GM23338 (cell line): ENCODE measurements around the gene C17orf114.

Source experiments
- ATAC-seq: fragments of 200-7000 bp; cut with Tn5 transposase; 3 replicates; pipeline ENCODE4 v1.9.1; 2020
- DNase-seq: peaks from one replicate; pipeline ENCODE4 v3.0.0-alpha.2; 2015; ENCODE audit warnings: low spot score
- H2AFZ ChIP-seq: fragments of 200-600 bp; sonication (generic); 2 replicates; pipeline ENCODE4 v1.8.0; 2016; ENCODE audit warnings: antibody characterized with exemption, mild to moderate bottlenecking, moderate library complexity
- H3F3A ChIP-seq: fragments of 200-600 bp; sonication (generic); replicated peaks from 2 replicates; pipeline ENCODE4 v1.8.0; 2017; ENCODE audit warnings: antibody characterized with exemption, mixed run types, low read depth
- H3K27ac ChIP-seq: fragments of 200-600 bp; sonication (generic); 2 replicates; pipeline ENCODE4 v1.6.1; 2016; ENCODE audit warnings: low read depth
- H3K27me3 ChIP-seq: fragments of 200-600 bp; sonication (generic); 2 replicates; pipeline ENCODE4 v1.8.0; 2016; ENCODE audit warnings: mild to moderate bottlenecking, mixed run types, moderate library complexity; ENCODE audit not compliant: insufficient read depth
- H3K36me3 ChIP-seq: fragments of 200-600 bp; sonication (generic); 2 replicates; pipeline ENCODE4 v1.8.0; 2016; ENCODE audit warnings: mild to moderate bottlenecking; ENCODE audit not compliant: insufficient read depth
- H3K4me1 ChIP-seq: fragments of 200-600 bp; sonication (generic); 2 replicates; pipeline ENCODE4 v1.8.0; 2016; ENCODE audit warnings: mild to moderate bottlenecking, moderate library complexity; ENCODE audit not compliant: insufficient read depth
- H3K4me2 ChIP-seq: fragments of 200-600 bp; sonication (generic); 2 replicates; pipeline ENCODE4 v1.7.1; 2017; ENCODE audit warnings: mixed run types
- H3K4me3 ChIP-seq: fragments of 200-600 bp; sonication (generic); 2 replicates; pipeline ENCODE4 v1.6.1; 2016; ENCODE audit warnings: mixed run types
- H3K79me2 ChIP-seq: fragments of 200-600 bp; sonication (generic); replicated peaks from 2 replicates; pipeline ENCODE4 v1.8.0; 2017; ENCODE audit warnings: mild to moderate bottlenecking; ENCODE audit not compliant: insufficient read depth
- H3K9me2 ChIP-seq: fragments of 200-600 bp; sonication (generic); 2 replicates; pipeline ENCODE4 v1.8.0; 2017; ENCODE audit not compliant: insufficient read depth
- H4K20me1 ChIP-seq: fragments of 200-600 bp; sonication (generic); replicated peaks from 2 replicates; pipeline ENCODE4 v1.8.0; 2017; ENCODE audit warnings: mild to moderate bottlenecking; ENCODE audit not compliant: insufficient read depth
- H3K27ac Mint-ChIP-seq: 2 replicates; pipeline ENCODE4 v1.8.0; 2020; ENCODE audit warnings: inconsistent platforms, mild to moderate bottlenecking, moderate library complexity, mixed read lengths
- H3K27me3 Mint-ChIP-seq: 3 replicates; pipeline ENCODE4 v1.8.0; 2022; ENCODE audit warnings: low read depth, mild to moderate bottlenecking, moderate library complexity, mixed read lengths, inconsistent platforms; ENCODE audit not compliant: insufficient read depth, poor library complexity
- H3K36me3 Mint-ChIP-seq: 3 replicates; pipeline ENCODE4 v1.8.0; 2021; ENCODE audit warnings: low read depth, mild to moderate bottlenecking, inconsistent platforms, moderate library complexity, mixed read lengths
- H3K4me1 Mint-ChIP-seq: 3 replicates; pipeline ENCODE4 v1.8.0; 2020; ENCODE audit warnings: mild to moderate bottlenecking, inconsistent platforms, mixed read lengths
- H3K4me3 Mint-ChIP-seq: 3 replicates; pipeline ENCODE4 v1.8.0; 2021; ENCODE audit warnings: moderate library complexity, mild to moderate bottlenecking, inconsistent platforms, mixed read lengths
- H3K9me3 Mint-ChIP-seq: 3 replicates; pipeline ENCODE4 v1.8.0; 2020; ENCODE audit warnings: moderate library complexity, mild to moderate bottlenecking, inconsistent platforms, mixed read lengths
- CREB1 ChIP-seq: fragments of 250-450 bp; sonication (Bioruptor Pico); IDR thresholded peaks from 2 replicates; pipeline ENCODE4 v1.5.0; 2020; ENCODE audit warnings: low read depth, mild to moderate bottlenecking, moderate library complexity
- EZH2phosphoT487 ChIP-seq: fragments of 200-600 bp; sonication (generic); IDR thresholded peaks from one replicate; pipeline ENCODE4 v1.8.1; 2018; ENCODE audit warnings: antibody characterized with exemption; ENCODE audit not compliant: unreplicated experiment
- JUNB ChIP-seq: IDR thresholded peaks from one replicate; pipeline ENCODE4 v1.6.1; 2016; ENCODE audit warnings: antibody characterized with exemption; ENCODE audit not compliant: unreplicated experiment
- NANOG ChIP-seq: IDR thresholded peaks from 2 replicates; pipeline ENCODE4 v1.6.1; 2016; ENCODE audit warnings: antibody characterized with exemption, borderline replicate concordance
- ZNF331 ChIP-seq: fragments of 250-450 bp; sonication (Bioruptor Pico); IDR thresholded peaks from 2 replicates; pipeline ENCODE4 v1.5.0; 2020; ENCODE audit warnings: low read depth, mild to moderate bottlenecking, moderate library complexity
- TF ChIP-seq, protein P1 (sequence below): fragments of 250-450 bp; sonication (Bioruptor Pico); IDR thresholded peaks from 2 replicates; pipeline ENCODE4 v1.5.0; 2020; ENCODE audit warnings: mild to moderate bottlenecking, moderate library complexity
- TF ChIP-seq, protein P2 (sequence below): IDR thresholded peaks from one replicate; pipeline ENCODE4 v1.6.1; 2018; ENCODE audit warnings: antibody characterized with exemption; ENCODE audit not compliant: unreplicated experiment
- TF ChIP-seq, protein P3 (sequence below): IDR thresholded peaks from 2 replicates; pipeline ENCODE4 v1.6.1; 2016; ENCODE audit warnings: antibody characterized with exemption

Gene C17orf114

DNA sequence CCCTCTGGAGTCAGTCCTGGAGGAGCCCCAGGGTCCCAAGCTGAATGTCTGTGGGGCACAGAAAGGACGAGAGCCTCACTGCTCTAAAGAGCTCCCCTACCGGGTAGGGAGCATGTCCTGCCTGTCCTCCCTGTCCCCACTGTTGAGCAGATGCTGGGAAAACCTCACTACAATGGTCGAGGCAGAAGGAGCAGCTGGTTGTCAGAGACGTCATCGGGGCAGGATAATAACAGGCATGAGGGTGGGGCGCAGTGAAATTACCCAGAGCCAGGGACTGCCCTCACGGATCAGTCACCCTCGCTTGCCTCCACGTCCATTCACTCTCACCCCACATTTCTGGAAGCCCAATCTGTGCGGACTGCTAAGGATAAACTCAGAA, 29.9 kb downstream of the C17orf114 start (continued):
- TF ChIP-seq, protein P1, sequence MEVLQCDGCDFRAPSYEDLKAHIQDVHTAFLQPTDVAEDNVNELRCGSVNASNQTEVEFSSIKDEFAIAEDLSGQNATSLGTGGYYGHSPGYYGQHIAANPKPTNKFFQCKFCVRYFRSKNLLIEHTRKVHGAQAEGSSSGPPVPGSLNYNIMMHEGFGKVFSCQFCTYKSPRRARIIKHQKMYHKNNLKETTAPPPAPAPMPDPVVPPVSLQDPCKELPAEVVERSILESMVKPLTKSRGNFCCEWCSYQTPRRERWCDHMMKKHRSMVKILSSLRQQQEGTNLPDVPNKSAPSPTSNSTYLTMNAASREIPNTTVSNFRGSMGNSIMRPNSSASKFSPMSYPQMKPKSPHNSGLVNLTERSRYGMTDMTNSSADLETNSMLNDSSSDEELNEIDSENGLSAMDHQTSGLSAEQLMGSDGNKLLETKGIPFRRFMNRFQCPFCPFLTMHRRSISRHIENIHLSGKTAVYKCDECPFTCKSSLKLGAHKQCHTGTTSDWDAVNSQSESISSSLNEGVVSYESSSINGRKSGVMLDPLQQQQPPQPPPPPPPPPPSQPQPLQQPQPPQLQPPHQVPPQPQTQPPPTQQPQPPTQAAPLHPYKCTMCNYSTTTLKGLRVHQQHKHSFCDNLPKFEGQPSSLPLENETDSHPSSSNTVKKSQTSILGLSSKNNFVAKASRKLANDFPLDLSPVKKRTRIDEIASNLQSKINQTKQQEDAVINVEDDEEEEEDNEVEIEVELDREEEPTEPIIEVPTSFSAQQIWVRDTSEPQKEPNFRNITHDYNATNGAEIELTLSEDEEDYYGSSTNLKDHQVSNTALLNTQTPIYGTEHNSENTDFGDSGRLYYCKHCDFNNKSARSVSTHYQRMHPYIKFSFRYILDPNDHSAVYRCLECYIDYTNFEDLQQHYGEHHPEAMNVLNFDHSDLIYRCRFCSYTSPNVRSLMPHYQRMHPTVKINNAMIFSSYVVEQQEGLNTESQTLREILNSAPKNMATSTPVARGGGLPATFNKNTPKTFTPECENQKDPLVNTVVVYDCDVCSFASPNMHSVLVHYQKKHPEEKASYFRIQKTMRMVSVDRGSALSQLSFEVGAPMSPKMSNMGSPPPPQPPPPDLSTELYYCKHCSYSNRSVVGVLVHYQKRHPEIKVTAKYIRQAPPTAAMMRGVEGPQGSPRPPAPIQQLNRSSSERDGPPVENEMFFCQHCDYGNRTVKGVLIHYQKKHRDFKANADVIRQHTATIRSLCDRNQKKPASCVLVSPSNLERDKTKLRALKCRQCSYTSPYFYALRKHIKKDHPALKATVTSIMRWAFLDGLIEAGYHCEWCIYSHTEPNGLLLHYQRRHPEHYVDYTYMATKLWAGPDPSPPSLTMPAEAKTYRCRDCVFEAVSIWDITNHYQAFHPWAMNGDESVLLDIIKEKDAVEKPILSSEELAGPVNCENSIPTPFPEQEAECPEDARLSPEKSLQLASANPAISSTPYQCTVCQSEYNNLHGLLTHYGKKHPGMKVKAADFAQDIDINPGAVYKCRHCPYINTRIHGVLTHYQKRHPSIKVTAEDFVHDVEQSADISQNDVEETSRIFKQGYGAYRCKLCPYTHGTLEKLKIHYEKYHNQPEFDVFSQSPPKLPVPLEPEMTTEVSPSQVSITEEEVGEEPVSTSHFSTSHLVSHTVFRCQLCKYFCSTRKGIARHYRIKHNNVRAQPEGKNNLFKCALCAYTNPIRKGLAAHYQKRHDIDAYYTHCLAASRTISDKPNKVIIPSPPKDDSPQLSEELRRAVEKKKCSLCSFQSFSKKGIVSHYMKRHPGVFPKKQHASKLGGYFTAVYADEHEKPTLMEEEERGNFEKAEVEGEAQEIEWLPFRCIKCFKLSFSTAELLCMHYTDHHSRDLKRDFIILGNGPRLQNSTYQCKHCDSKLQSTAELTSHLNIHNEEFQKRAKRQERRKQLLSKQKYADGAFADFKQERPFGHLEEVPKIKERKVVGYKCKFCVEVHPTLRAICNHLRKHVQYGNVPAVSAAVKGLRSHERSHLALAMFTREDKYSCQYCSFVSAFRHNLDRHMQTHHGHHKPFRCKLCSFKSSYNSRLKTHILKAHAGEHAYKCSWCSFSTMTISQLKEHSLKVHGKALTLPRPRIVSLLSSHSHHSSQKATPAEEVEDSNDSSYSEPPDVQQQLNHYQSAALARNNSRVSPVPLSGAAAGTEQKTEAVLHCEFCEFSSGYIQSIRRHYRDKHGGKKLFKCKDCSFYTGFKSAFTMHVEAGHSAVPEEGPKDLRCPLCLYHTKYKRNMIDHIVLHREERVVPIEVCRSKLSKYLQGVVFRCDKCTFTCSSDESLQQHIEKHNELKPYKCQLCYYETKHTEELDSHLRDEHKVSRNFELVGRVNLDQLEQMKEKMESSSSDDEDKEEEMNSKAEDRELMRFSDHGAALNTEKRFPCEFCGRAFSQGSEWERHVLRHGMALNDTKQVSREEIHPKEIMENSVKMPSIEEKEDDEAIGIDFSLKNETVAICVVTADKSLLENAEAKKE (CRISPR knock-in tag) = no peak
- TF ChIP-seq CREB1 (no peak), ZNF331 (CRISPR knock-in tag) (no peak), NANOG (no peak)
- TF ChIP-seq, protein P2, sequence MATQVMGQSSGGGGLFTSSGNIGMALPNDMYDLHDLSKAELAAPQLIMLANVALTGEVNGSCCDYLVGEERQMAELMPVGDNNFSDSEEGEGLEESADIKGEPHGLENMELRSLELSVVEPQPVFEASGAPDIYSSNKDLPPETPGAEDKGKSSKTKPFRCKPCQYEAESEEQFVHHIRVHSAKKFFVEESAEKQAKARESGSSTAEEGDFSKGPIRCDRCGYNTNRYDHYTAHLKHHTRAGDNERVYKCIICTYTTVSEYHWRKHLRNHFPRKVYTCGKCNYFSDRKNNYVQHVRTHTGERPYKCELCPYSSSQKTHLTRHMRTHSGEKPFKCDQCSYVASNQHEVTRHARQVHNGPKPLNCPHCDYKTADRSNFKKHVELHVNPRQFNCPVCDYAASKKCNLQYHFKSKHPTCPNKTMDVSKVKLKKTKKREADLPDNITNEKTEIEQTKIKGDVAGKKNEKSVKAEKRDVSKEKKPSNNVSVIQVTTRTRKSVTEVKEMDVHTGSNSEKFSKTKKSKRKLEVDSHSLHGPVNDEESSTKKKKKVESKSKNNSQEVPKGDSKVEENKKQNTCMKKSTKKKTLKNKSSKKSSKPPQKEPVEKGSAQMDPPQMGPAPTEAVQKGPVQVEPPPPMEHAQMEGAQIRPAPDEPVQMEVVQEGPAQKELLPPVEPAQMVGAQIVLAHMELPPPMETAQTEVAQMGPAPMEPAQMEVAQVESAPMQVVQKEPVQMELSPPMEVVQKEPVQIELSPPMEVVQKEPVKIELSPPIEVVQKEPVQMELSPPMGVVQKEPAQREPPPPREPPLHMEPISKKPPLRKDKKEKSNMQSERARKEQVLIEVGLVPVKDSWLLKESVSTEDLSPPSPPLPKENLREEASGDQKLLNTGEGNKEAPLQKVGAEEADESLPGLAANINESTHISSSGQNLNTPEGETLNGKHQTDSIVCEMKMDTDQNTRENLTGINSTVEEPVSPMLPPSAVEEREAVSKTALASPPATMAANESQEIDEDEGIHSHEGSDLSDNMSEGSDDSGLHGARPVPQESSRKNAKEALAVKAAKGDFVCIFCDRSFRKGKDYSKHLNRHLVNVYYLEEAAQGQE = no peak

DNA sequence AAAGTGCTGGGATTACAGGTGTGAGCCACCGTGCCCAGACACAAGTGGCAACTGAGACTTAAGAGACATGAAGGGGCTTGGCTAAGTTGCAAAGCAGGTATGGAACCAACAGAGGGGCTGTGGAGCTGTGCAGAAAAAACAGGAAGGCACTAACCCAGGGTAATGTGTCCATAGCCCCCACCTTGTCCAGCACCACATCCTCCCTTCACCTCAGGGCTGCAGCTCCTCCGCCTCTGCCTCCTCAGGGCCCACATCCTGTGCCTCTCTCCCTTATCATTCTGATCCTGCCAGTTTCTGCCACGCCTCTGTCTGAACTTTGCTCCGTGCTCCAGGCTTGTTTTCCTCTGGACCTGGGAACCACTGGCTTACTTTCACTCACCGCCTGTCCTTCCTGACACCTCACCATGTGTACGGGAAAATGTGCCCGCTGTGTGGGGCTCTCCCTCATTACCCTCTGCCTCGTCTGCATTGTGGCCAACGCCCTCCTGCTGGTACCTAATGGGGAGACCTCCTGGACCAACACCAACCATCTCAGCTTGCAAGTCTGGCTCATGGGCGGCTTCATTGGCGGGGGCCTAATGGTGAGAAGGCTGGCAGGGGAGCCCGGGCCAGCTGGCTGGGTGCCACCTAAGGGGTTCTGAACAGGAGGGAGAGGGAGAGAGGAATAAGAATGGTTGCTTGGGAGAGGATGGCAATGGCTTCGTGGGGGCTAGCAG, 30.5 kb downstream of the C17orf114 start, which contains the start of gene TM4SF5:
Gene TM4SF5, plus strand, starts transcription at position 368 of the 716 bp plus-strand sequence. Its CDS starts 37 bp downstream, at position 405.
- H3K4me3 Mint-ChIP-seq = no peak within 1 kb of the TSS
- H2AFZ ChIP-seq = no peak within 1 kb of the TSS
- no peaks in the 10 kb centered on the region for H3F3A ChIP-seq
- no peaks in the 10 kb centered on the region for H3K9me2 ChIP-seq
- H3K9me3 Mint-ChIP-seq = no peaks in the 10 kb centered on the region
- H4K20me1 ChIP-seq = no peaks in the 10 kb centered on the region
- H3K4me2 ChIP-seq = no peak within 1 kb of the TSS
- H3K27me3 Mint-ChIP-seq = peaks cover 12% of the 10 kb centered on the region
- H3K36me3 ChIP-seq = no peaks in the 10 kb centered on the region
- no peak within 1 kb of the TSS for H3K27ac ChIP-seq
- H3K79me2 ChIP-seq = no peaks in the 10 kb centered on the region
- no peaks in the 10 kb centered on the region for H3K27me3 ChIP-seq
- H3K4me3 ChIP-seq = no peak within 1 kb of the TSS
- no peak within 1 kb of the TSS for H3K27ac Mint-ChIP-seq
- ATAC-seq = no peak
- no peaks in the 10 kb centered on the region for H3K4me1 Mint-ChIP-seq
- no peak for DNase-seq
- no peaks in the 10 kb centered on the region for H3K4me1 ChIP-seq
- H3K36me3 Mint-ChIP-seq = no peaks in the 10 kb centered on the region
- TF ChIP-seq EZH2phosphoT487 (no peak), JUNB (no peak)
- TF ChIP-seq, protein P3, sequence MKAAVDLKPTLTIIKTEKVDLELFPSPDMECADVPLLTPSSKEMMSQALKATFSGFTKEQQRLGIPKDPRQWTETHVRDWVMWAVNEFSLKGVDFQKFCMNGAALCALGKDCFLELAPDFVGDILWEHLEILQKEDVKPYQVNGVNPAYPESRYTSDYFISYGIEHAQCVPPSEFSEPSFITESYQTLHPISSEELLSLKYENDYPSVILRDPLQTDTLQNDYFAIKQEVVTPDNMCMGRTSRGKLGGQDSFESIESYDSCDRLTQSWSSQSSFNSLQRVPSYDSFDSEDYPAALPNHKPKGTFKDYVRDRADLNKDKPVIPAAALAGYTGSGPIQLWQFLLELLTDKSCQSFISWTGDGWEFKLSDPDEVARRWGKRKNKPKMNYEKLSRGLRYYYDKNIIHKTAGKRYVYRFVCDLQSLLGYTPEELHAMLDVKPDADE = no peak
